HG03045 (cell line): ENCODE data around the gene CST7.

Source experiments
- ATAC-seq: cut with Tn5 transposase; IDR thresholded peaks from one replicate; pipeline ENCODE4 v1.9.1; 2021; ENCODE audit warnings: mild to moderate bottlenecking, moderate library complexity; ENCODE audit not compliant: unreplicated experiment

Gene CST7

GRCh38 chr20:24950128-24950835 is 1.2 kb downstream of the CST7 start:
- ATAC-seq = no peak

- ATAC-seq = no peak
Measured at GRCh38 chr20:24950836-24951525, 1.9 kb downstream of the CST7 start.

- ATAC-seq = no peak
Measured at GRCh38 chr20:24951536-24952083, 2.5 kb downstream of the CST7 start.

- ATAC-seq = no peak
Measured at GRCh38 chr20:24952376-24953208, 3.5 kb downstream of the CST7 start.

- no peak for ATAC-seq
Measured at GRCh38 chr20:24953209-24953575, 4.1 kb downstream of the CST7 start.

- ATAC-seq = no peak
Measured at GRCh38 chr20:24953621-24954133, 4.6 kb downstream of the CST7 start.

- no peak for ATAC-seq
Measured at GRCh38 chr20:24954151-24954550, 5.1 kb downstream of the CST7 start.

GRCh38 chr20:24954566-24954965 is 5.5 kb downstream of the CST7 start:
- ATAC-seq = no peak

- no peak for ATAC-seq
Measured at GRCh38 chr20:24955045-24955444, 6.0 kb downstream of the CST7 start.

GRCh38 chr20:24956001-24956841 is 7.2 kb downstream of the CST7 start:
- no peak for ATAC-seq

- ATAC-seq = no peak
Measured at GRCh38 chr20:24957326-24958016, 8.4 kb downstream of the CST7 start.

GRCh38 chr20:24958506-24959385 is 9.7 kb downstream of the CST7 start:
- ATAC-seq = no peak

GRCh38 chr20:24959591-24960301 is 10.7 kb downstream of the CST7 start:
- ATAC-seq = no peak

- no peak for ATAC-seq
Measured at GRCh38 chr20:24960302-24960801, 11.3 kb downstream of the CST7 start.

GRCh38 chr20:24960861-24961260 is 11.8 kb downstream of the CST7 start:
- ATAC-seq = no peak

GRCh38 chr20:24961384-24962181 is 12.5 kb downstream of the CST7 start:
- ATAC-seq = no peak

GRCh38 chr20:24962182-24962492 is 13.1 kb downstream of the CST7 start:
- no peak for ATAC-seq
